Measurements from ENCODE around the gene AADAT.
"Not testable (repeated sequence)": the region's sequence is repeated elsewhere in the genome, so short reads cannot be mapped to it uniquely, and the experiment has no call there.

The AADAT gene

GRCh38 chr4:170089668-170090351, at the start of gene AADAT:
AADAT (minus strand) TSS chr4:170089956; CDS start chr4:170089690, 266 bp downstream.
- DNase-seq: peak; percentile 51

- peak; percentile 18 for DNase-seq
These were observed 48.9 kb upstream of the AADAT start for GRCh38 chr4:170138580-170139194.

DNA sequence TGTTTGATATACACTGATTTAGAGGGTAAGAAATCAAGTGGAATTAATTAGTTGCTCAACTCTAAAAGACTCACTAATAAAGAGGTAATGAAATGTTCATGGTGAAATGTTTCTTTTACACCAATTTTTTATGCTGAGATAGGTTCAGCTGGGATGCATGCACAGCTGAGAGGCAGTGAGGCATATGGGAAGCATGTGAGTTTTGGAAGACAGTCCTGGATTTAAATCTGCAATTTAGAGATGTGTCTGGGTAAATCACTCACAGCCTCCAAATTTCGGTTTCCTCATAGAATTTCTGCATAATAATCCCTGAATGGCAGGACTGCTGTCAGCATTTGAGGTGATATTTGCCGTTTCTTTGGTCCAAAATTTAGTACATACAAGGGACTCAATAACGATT, 48.2 kb upstream of the AADAT start:
- no peak for DNase-seq

- no peak for DNase-seq
These were observed 47.7 kb upstream of the AADAT start for GRCh38 chr4:170137466-170137865.

DNA sequence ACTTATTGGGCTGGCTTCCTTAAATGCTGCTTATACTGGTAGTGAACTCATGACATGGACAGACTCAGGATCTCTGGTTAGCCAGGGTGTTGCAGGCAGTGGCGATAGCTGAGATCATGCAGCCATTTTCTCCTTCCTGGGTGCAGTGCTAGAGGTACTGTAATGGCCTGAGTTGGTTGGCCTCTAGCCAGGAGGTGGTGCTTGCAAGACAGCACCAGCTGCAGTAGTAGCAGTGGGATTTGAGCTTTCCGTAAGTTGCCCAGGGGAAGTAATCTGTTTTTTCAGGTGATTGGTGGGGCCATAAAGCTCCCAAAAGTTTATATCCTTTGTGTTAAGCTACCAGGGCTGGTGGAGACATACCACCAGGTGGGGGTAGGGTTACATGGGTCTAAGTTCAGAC, 45.1 kb upstream of the AADAT start:
- no peak for DNase-seq

DNA sequence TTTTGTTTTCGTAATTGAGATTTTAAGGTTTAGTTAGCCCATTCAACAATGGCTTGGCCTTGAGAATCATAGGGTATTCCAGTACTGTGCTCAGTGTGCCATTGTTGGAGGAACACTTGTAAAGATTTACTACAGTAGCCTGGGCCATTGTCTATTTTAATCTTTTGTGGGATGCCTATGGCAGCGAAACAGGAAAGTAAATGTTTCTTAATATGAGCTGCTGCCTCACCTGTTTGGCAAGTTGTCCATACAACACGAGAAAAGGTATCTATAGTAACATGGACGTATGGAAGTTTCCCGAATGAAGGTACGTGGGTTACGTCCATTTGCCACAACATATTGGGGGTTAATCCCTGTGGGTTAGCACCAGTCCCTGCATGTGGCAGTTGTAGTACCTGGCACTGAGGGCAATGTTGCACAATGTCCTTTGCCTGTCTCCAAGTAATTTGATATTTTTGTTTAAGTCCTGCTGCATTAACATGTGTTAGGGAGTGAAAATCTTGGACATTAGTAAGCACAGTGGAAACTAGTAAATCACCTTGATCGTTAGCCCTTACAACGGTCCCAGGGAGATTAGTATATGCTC, 38.6 kb upstream of the AADAT start:
- no peak for DNase-seq

GRCh38 chr4:170127758-170128157, 38.0 kb upstream of the AADAT start:
- no peak for DNase-seq

DNA sequence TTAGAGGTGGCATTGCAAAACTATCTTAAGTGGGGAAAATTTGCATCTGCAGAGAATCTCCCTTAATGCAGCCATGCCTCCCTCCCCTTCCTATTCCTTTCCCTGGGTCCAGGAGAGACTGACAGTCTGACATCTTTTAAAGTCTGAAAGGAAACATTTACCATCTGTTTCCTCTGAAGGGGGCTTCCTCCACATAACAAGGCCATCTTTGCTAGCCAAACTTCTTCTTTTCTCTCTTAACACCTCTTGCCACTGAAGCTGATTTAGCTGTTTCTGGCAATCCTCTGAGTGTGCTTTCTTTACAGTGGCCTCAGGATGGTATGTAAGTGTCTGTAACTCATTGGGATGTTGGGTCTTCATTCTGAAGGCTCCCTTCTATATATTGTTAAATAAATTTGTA, 34.6 kb upstream of the AADAT start:
- no peak for DNase-seq

DNA sequence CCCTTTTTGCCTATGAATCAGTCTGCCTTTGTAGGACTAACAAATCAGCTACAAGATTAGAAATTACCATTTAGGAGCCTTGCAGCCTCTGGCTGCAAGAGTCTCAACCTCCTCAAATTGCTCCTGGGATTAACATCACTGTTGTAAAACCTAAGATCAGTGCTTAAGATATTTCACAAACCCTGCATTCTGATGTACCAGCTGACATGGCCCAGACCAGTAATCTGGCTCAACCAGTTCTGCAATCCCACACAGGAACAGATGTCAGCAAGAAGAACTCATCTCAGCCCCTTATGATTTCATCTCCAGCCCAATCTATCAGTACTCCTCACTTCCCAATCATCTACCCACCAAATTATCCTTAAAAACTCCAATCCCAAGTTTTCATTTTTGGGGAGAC, 32.5 kb upstream of the AADAT start:
- no peak for DNase-seq

DNA sequence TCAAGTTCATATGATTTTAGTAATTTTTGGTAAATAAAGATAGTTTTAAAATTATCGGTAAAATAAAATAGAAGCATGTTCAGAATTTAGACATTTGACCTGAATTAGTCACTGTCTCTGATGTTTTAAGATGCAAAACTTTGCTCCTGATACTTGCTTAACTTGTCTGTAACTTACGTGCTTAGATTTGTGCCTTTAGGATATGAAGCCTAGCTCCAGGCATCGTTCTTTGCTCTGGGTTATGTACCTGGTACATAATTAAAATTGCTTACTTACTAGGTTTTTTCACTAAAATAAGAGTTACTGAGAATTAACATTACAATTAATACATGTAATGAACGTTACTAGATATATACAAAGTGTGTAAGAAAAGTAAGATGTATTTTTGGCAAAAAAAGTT, 24.9 kb upstream of the AADAT start:
- no peak for DNase-seq

DNA sequence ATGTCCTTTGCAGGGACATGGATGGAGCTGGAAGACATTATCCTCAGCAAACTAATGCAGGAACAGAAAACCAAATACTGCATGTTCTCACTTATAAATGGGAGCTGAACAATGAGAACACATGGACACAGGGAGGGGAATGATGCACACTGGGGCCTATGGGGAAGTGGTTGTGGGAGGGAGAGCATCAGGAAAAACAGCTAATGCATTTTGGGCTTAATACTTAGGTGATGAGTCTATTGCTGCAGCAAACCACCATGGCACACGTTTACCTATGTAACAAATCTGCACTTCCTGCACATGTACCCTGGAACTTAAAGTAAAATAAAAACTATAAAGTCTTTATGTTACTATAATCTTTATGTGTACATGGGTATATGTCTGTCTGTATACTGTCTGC, 24.4 kb upstream of the AADAT start:
- DNase-seq: not testable (repeated sequence)

DNA sequence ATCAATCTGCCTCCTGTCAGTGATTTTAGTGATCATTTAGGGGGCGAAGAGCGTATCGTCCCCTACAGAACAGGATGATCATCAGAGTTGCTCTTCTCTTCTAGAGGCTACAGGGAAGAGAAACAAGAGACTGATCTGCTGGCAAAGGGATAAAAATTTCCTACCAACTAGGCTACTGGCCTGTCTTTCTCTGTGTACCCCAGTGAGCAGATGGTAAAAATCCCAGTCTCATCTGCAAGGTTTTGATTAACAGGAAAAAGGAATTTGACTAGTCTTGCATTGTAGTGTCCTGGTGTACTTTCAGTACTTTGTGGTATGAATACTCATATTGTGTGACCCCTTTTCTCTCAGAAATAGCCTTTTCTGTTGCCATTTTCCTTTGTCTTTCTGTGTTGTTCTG, 21.8 kb upstream of the AADAT start:
- DNase-seq: no peak

DNA sequence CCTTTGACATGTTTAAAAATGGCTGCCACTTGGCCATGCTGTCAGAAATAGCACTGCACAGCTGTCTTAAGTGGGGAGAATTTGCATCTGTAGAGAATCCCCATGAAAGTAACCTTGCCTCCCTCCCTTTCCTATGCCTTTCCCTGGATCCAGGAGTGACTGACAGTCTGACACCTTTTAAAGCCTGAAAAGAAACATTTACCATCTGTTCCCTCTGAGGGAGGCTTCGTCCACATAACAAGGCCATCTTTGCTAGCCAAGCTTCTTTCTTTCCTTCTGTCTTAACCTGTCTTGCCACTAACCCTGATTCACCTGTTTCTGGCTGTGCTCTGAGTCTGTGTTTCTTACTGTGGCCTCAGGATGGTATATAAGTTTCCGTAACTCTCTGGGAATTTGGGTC, 21.3 kb upstream of the AADAT start:
- no peak for DNase-seq

- no peak for DNase-seq
These were observed 20.5 kb upstream of the AADAT start for GRCh38 chr4:170110285-170110672.

DNA sequence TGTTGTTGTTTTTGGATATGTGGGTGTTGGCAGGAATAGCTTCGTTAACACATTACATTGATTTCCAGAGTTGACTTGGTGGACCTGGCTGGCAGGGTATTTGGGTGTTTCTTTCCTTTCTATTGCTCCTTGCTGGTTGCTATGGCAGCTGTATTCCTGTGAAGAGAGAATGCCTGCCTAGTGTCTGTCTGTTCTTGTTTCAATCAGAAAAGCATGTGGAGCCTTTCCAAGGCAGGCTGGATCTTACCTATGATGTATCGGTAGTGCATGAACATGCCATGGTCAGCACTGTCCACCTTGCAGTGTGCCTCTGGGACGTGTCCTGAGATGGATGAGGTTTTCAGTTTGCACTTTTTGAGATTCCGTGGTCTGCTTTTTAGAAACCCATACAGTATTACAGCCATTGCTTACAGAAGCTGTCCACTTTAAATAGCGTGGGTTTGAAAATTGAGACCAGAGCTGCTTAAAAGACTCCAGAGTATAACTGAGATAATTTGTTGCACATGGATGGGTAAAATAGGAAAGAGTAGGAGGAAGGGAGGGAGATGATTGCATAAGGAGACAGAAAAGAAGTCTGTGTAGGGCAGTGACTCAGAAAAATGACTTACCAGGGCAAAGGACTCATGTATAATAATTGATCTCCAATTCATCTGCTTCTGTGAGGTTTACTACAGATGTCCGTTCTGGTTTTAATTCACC, 20.0 kb upstream of the AADAT start:
- DNase-seq: no peak

DNA sequence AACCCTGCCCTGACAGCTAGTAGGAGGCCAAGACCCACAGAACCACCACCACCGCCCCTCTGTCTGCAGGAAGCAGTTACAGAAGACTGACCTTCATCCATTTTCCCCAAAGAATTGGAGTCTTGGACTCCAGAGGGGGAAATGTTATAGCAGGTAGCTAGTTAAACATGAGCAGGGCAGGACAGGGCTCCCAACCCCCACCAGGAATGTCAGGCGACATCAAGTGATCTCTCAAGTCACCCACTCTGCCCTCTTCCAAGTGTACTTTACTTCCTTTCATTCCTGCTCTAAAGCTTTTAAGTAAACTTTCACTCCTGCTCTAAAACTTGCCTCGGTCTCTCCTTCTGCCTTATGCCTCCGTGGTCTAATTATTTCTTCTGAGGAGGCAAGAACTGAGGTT, 17.1 kb upstream of the AADAT start:
- no peak for DNase-seq

GRCh38 chr4:170102426-170102825, 12.7 kb upstream of the AADAT start:
- DNase-seq: no peak

GRCh38 chr4:170098171-170098570, 8.4 kb upstream of the AADAT start:
- not testable (repeated sequence) for DNase-seq

- no peak for DNase-seq
These were observed 7.9 kb upstream of the AADAT start for GRCh38 chr4:170097681-170098080.

DNA sequence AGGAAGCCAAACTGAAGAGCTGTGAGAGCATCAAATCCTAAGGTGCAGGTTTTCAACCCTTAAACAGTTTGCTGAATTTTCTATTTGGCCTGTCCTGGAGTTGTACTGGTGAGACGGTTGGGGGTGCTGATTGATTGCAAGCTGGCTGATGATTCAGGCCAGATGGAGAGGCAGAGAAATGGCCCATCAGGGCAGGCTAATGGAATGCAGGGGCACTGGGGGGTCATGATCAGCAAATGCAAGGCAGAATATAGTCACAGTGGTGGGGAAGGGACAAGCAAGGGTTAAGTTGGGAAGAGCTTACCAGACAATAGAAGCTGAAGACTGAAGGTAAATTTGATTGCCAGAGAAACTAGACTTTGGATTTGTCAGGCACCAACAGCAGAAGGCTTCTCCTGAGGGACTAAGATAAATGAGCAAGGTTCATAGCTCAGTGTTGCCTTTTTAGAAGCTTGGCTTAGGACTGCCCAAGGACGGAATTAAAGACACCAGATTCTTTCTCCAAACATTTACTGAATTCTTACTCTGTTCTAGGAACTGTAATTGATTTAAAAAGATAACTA, 4.3 kb upstream of the AADAT start:
- DNase-seq: no peak

DNA sequence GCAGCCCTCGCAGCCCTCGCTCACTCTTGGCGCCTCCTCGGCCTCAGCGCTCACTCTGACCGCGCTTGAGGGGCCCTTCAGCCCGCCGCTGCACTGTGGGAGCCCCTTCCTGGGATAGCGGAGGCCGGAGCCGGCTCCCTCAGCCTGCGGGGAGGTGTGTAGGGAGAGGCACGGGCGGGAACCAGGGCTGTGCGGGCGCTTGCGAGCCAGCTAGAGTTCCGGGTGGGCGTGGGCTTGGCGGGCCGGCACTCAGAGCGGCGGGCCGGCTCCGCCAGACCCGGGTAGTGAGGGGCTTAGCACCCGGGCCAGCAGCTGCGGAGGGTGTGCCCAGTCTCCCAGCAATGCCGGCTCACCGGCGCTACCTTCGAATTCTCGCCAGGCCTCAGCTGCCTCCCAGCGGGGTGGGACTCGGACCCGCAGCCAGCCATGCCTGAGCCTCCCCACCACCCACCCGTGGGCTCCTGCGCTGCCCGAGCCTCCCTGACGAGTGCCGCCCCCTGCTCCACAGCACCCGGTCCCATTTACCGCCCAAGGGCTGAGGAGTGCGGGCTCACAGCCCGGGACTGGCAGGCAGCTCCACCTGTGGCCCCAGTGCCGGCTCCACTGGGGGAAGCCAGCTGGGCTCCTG, 1.4 kb upstream of the AADAT start:
- no peak for DNase-seq

- DNase-seq: no peak
These were observed 746 bp upstream of the AADAT start for GRCh38 chr4:170090352-170091052.

GRCh38 chr4:170089274-170089667, 485 bp downstream of the AADAT start:
- peak; percentile 14 for DNase-seq
